Gastroesophageal sphincter (tissue), 4 donors: ENCODE measurements around the gene C1orf21. TPM values are rescaled to one million over a fixed set of nuclear protein-coding genes. Genes with fewer than 3 reads are reported as not detected.

Experiments
- ATAC-seq: fragments of 150-250 bp; one replicate; pipeline ENCODE4 v1.9.1; 2016; ENCODE audit warnings: mild to moderate bottlenecking, moderate library complexity
- H3K27ac ChIP-seq, 4 donors: fragments of 200-600 bp; sonication (generic) in 3 of 4; 1 replicate in 3 of 4; 2 replicates in 1 of 4; pipeline ENCODE4 v1.5.1; 2016 to 2019
- H3K27me3 ChIP-seq: fragments of 200-600 bp; sonication (generic); one replicate; pipeline ENCODE4 v1.5.1; 2019
- H3K36me3 ChIP-seq, 2 donors: fragments of 200-600 bp; sonication (generic); one replicate each; pipeline ENCODE4 v1.5.1; 2019; ENCODE audit warnings: control low read depth in 1 of 2
- H3K4me1 ChIP-seq, 3 donors: fragments of 200-600 bp; sonication (generic); 1 replicate in 2 of 3; 2 replicates in 1 of 3; pipeline ENCODE4 v1.5.1; 2016 to 2019; ENCODE audit warnings: control low read depth in 2 of 3
- H3K4me3 ChIP-seq, 2 donors: fragments of 200-600 bp; sonication (generic); one replicate each; pipeline ENCODE4 v1.5.1; 2019; ENCODE audit warnings: mild to moderate bottlenecking in 1 of 2, moderate library complexity in 1 of 2
- H3K9me3 ChIP-seq, 3 donors: fragments of 200-600 bp; sonication (generic); one replicate each; pipeline ENCODE4 v1.5.1; 2017 to 2019; ENCODE audit warnings: control low read depth in 2 of 3
- CTCF ChIP-seq, 4 experiments: fragments of 200-600 bp in 2 of 4; fragments of 450-650 bp in 2 of 4; sonication (generic) in 1 of 4; IDR thresholded peaks; one replicate each; pipeline ENCODE4 v1.5.1; 2017 to 2019; ENCODE audit warnings: antibody characterized with exemption in 4 of 4, mild to moderate bottlenecking in 2 of 4, moderate library complexity in 2 of 4
- EP300 ChIP-seq: sonication (generic); formaldehyde crosslinking; IDR thresholded peaks from one replicate; pipeline ENCODE4 v1.6.1; 2017; ENCODE audit warnings: antibody characterized with exemption, mild to moderate bottlenecking
- POLR2A ChIP-seq, 2 donors: fragments of 450-650 bp; IDR thresholded peaks; one replicate each; pipeline ENCODE4 v1.6.1; 2017; ENCODE audit warnings: antibody characterized with exemption in 2 of 2, mild to moderate bottlenecking in 2 of 2, moderate library complexity in 1 of 2
- POLR2AphosphoS5 ChIP-seq: sonication (generic); formaldehyde crosslinking; IDR thresholded peaks from one replicate; pipeline ENCODE4 v1.6.1; 2017; ENCODE audit warnings: antibody characterized with exemption
- whole genome bisulfite sequencing, 2 donors: methylation state at CpG; one replicate each; pipeline ENCODE4 v1.1.5; 2018; ENCODE audit warnings: low coverage in 1 of 2; 5-methylcytosine and 5-hydroxymethylcytosine counted together
- total RNA-seq, 4 donors: library from RNA; depleted of rRNA; stranded (reverse); fragments of >200 nt; gene quantifications; one replicate each; pipeline ENCODE4 v1.1.0, GENCODE V29; 2016

C1orf21 gene
- total RNA-seq, 4 donors from 2014 or later, result 81.4 to 167 (median 121) TPM

GRCh38 chr1:184352776-184353175 lies 34.1 kb upstream of the C1orf21 start:
- Histone ChIP-seq H3K4me3 (no peak overlapping the region), H3K4me1 (no peaks in the 10 kb centered on the region), H3K9me3 (no peaks in the 10 kb centered on the region), H3K27me3 (no peaks in the 10 kb centered on the region), H3K36me3 (no peaks in the 10 kb centered on the region), H3K27ac (no peak overlapping the region)
- WGBS, 2 donors, result 71 to 88% methylated on average over 1 of the region's 1 CpG
- TF ChIP-seq POLR2A (IDR thresholded peaks at IDR 0.05), result no peak
- TF ChIP-seq EP300, result no peak
- TF ChIP-seq CTCF (IDR thresholded peaks at IDR 0.05), result no peak
- no peak for TF ChIP-seq POLR2AphosphoS5
- ATAC-seq, result no peak

GRCh38 chr1:184354719-184355118 lies 32.1 kb upstream of the C1orf21 start:
- ATAC-seq, result no peak
- 88 to 91% methylated on average over 1 to 2 of the region's 2 CpGs for WGBS, 2 donors

GRCh38 chr1:184356891-184357290 lies 29.9 kb upstream of the C1orf21 start:
- Histone ChIP-seq H3K9me3 (no peaks in the 10 kb centered on the region), H3K4me1 (no peaks in the 10 kb centered on the region), H3K4me3 (no peak overlapping the region), H3K27ac (no peak overlapping the region), H3K36me3 (no peaks in the 10 kb centered on the region), H3K27me3 (no peaks in the 10 kb centered on the region)
- no peak for ATAC-seq
- whole genome bisulfite sequencing, 2 donors, result 73 to 82% methylated on average over 2 of the region's 2 CpGs
- TF ChIP-seq CTCF (IDR thresholded peaks at IDR 0.05), result no peak
- no peak for TF ChIP-seq POLR2AphosphoS5
- TF ChIP-seq EP300, result no peak
- TF ChIP-seq POLR2A (IDR thresholded peaks at IDR 0.05), result no peak

More at GRCh38 chr1:184354719-184355118, 32.1 kb upstream of the C1orf21 start:
- H3K36me3 ChIP-seq, result no peaks in the 10 kb centered on the region
- no peaks in the 10 kb centered on the region for H3K4me1 ChIP-seq
- no peaks in the 10 kb centered on the region for H3K9me3 ChIP-seq
- TF ChIP-seq EP300, result no peak
- TF ChIP-seq CTCF (IDR thresholded peaks at IDR 0.05), result no peak
- TF ChIP-seq POLR2AphosphoS5, result no peak
- no peak for TF ChIP-seq POLR2A (IDR thresholded peaks at IDR 0.05)
- H3K4me3 ChIP-seq, result no peak overlapping the region
- H3K27me3 ChIP-seq, result no peaks in the 10 kb centered on the region
- H3K27ac ChIP-seq, result no peak overlapping the region

GRCh38 chr1:184358256-184358655 lies 28.6 kb upstream of the C1orf21 start:
- no peak overlapping the region for H3K27ac ChIP-seq
- no peak for ATAC-seq
- no peaks in the 10 kb centered on the region for H3K27me3 ChIP-seq
- no peaks in the 10 kb centered on the region for H3K4me1 ChIP-seq
- no peak for TF ChIP-seq POLR2AphosphoS5
- TF ChIP-seq CTCF (IDR thresholded peaks at IDR 0.05), result no peak
- TF ChIP-seq POLR2A (IDR thresholded peaks at IDR 0.05), result no peak
- TF ChIP-seq EP300, result no peak
- H3K4me3 ChIP-seq, result no peak overlapping the region
- H3K36me3 ChIP-seq, result no peaks in the 10 kb centered on the region
- H3K9me3 ChIP-seq, result no peaks in the 10 kb centered on the region
- 94% methylated on average over 1 of the region's 1 CpG; no CpG with 5 or more reads in 1 of the 2 donors for WGBS, 2 donors

GRCh38 chr1:184359909-184360308 lies 26.9 kb upstream of the C1orf21 start:
- no peak for ATAC-seq

More at GRCh38 chr1:184359909-184360308, 26.9 kb upstream of the C1orf21 start:
- H3K27me3 ChIP-seq, result no peaks in the 10 kb centered on the region
- TF ChIP-seq EP300 (no peak), POLR2A (IDR thresholded peaks at IDR 0.05) (no peak), CTCF (IDR thresholded peaks at IDR 0.05) (no peak), POLR2AphosphoS5 (no peak)
- 100% methylated on average over 3 of the region's 3 CpGs for WGBS, 2 donors
- H3K27ac ChIP-seq, result no peak overlapping the region
- no peak overlapping the region for H3K4me3 ChIP-seq
- H3K36me3 ChIP-seq, result no peaks in the 10 kb centered on the region
- H3K4me1 ChIP-seq, result no peaks in the 10 kb centered on the region
- no peaks in the 10 kb centered on the region for H3K9me3 ChIP-seq
